Measurements from ENCODE around the gene ZNF638. TPM values are rescaled to one million over a fixed set of nuclear protein-coding genes. Genes with fewer than 3 reads are reported as not detected.

Gene ZNF638
- total RNA-seq, 3 donors from 2014 or later (not counting 1 experiment from before 2014, with no cell fraction given), result 104 to 126 (median 113) TPM

- no peak overlapping the region for H3K27ac ChIP-seq (ENCODE audit: low read length)
- peak overlapping the region; percentile 25 for H3K4me3 Mint-ChIP-seq
- peaks cover 28% of the 10 kb centered on the region for H3K27me3 ChIP-seq (ENCODE audit: control insufficient read depth, insufficient read depth, low read length)
- WGBS (ENCODE audit: insufficient coverage), result 80% methylated on average over 11 of the region's 11 CpGs
- TF ChIP-seq CTCF (IDR thresholded peaks at IDR 0.05), result no peak
- H3K4me1 ChIP-seq (ENCODE audit: control insufficient read depth, insufficient read depth, low read length), result peaks cover 11% of the 10 kb centered on the region
- H3K36me3 ChIP-seq (ENCODE audit: control insufficient read depth, insufficient read depth, low read length), result no peaks in the 10 kb centered on the region
- H3K4me1 Mint-ChIP-seq, result peaks cover 9 to 10% of the 10 kb centered on the region in 2 donors
- peaks cover 26 to 45% of the 10 kb centered on the region in 2 donors for H3K27me3 Mint-ChIP-seq (ENCODE audit: low read depth in 2 of 2)
- intact Hi-C loops (cut with micrococcal nuclease), result no loop called here
- no peaks in the 10 kb centered on the region for H3K36me3 Mint-ChIP-seq
- no peak for DNase-seq
- no peak for ATAC-seq
- H3K27ac Mint-ChIP-seq, result no peak overlapping the region
- no peaks in the 10 kb centered on the region for H3K9me3 ChIP-seq (ENCODE audit: control insufficient read depth, insufficient read depth, low read length)
- H3K4me3 ChIP-seq (ENCODE audit: low read length), result no peak overlapping the region
- no peaks in the 10 kb centered on the region for H3K9me3 Mint-ChIP-seq
Observed at GRCh38 chr2:71468279-71469015, 136.9 kb downstream of the ZNF638 start.

GRCh38 chr2:71469403-71470398 is 138.1 kb downstream of the ZNF638 start:
- Histone ChIP-seq H3K4me3 (ENCODE audit: low read length) (no peak overlapping the region), H3K27ac (ENCODE audit: low read length) (no peak overlapping the region), H3K9me3 (ENCODE audit: control insufficient read depth, insufficient read depth, low read length) (no peaks in the 10 kb centered on the region), H3K27me3 (ENCODE audit: control insufficient read depth, insufficient read depth, low read length) (peaks cover 28% of the 10 kb centered on the region), H3K36me3 (ENCODE audit: control insufficient read depth, insufficient read depth, low read length) (no peaks in the 10 kb centered on the region), H3K4me1 (ENCODE audit: control insufficient read depth, insufficient read depth, low read length) (peaks cover 11% of the 10 kb centered on the region)
- Mint-ChIP-seq H3K9me3 (no peaks in the 10 kb centered on the region), H3K27ac (no peak overlapping the region), H3K4me1 (peaks cover 9 to 10% of the 10 kb centered on the region in 2 donors), H3K4me3 (no peak overlapping the region), H3K27me3 (ENCODE audit: low read depth in 2 of 2) (peaks cover 28 to 46% of the 10 kb centered on the region in 2 donors), H3K36me3 (no peaks in the 10 kb centered on the region)
- ATAC-seq (no peak), DNase-seq (no peak)
- 85% methylated on average over 6 of the region's 8 CpGs for WGBS (ENCODE audit: insufficient coverage)
- intact Hi-C loops (cut with micrococcal nuclease), result no loop called here
- TF ChIP-seq CTCF (IDR thresholded peaks at IDR 0.05), result no peak

DNA sequence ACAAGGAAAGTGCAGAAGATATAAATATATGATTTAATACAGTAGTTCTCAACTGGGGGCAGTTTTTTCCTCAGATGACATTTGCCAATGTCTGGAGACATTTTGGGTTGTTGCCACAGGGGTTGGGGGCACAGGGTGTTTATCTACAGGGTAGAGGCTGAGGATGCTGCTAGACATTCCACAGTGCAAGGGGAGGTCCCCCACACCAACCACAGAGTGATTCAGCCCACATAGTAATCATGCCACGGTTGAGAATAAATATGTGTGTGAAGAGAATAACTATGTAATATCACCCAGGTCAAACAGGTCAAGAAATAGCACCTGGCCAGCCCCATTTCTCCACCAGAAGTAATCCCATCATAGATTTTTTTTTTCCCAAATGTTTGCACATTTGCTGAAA is 139.7 kb downstream of the ZNF638 start:
- Mint-ChIP-seq H3K4me3 (no peak overlapping the region), H3K36me3 (no peaks in the 10 kb centered on the region), H3K4me1 (peaks cover 9 to 10% of the 10 kb centered on the region in 2 donors), H3K9me3 (no peaks in the 10 kb centered on the region), H3K27me3 (ENCODE audit: low read depth in 2 of 2) (peaks cover 28 to 46% of the 10 kb centered on the region in 2 donors), H3K27ac (no peak overlapping the region)
- Histone ChIP-seq H3K4me3 (ENCODE audit: low read length) (no peak overlapping the region), H3K27ac (ENCODE audit: low read length) (no peak overlapping the region), H3K27me3 (ENCODE audit: control insufficient read depth, insufficient read depth, low read length) (peaks cover 16% of the 10 kb centered on the region), H3K9me3 (ENCODE audit: control insufficient read depth, insufficient read depth, low read length) (no peaks in the 10 kb centered on the region), H3K36me3 (ENCODE audit: control insufficient read depth, insufficient read depth, low read length) (no peaks in the 10 kb centered on the region), H3K4me1 (ENCODE audit: control insufficient read depth, insufficient read depth, low read length) (peaks cover 4% of the 10 kb centered on the region)
- no CpG with 5 or more reads among the region's 1 CpG for WGBS (ENCODE audit: insufficient coverage)
- intact Hi-C loops (cut with micrococcal nuclease), result no loop called here
- ATAC-seq (no peak), DNase-seq (no peak)
- no peak for TF ChIP-seq CTCF (IDR thresholded peaks at IDR 0.05)

Measured in natural killer cell (primary cell).